Effector CD8-positive, alpha-beta T cell (primary cell): Measurements from ENCODE around the gene PACSIN2.

ENCODE experiments used
- DNase-seq: peaks from one replicate; lab custom pipeline; 2025; lab: John Stamatoyannopoulos, UW

Gene PACSIN2

GRCh38 chr22:42862045-42862734 lies 152.8 kb downstream of the PACSIN2 start:
- no peak for DNase-seq

- no peak for DNase-seq
Observed at GRCh38 chr22:42860968-42861367, 154.0 kb downstream of the PACSIN2 start.

- DNase-seq, result no peak
Observed at GRCh38 chr22:42857845-42858481, 157.0 kb downstream of the PACSIN2 start.

GRCh38 chr22:42856865-42857704 lies 157.9 kb downstream of the PACSIN2 start, which contains the start of gene ARFGAP3:
Gene ARFGAP3 (minus strand): TSS chr22:42857273. CDS start chr22:42857182, 91 bp downstream.
- DNase-seq, result peak; percentile 87

GRCh38 chr22:42856179-42856864 lies 158.6 kb downstream of the PACSIN2 start:
- peak; percentile 56 for DNase-seq

- DNase-seq, result no peak
Observed at GRCh38 chr22:42855721-42856120, 159.2 kb downstream of the PACSIN2 start.

- no peak for DNase-seq
Observed at GRCh38 chr22:42855211-42855610, 159.7 kb downstream of the PACSIN2 start.

GRCh38 chr22:42848941-42849550 lies 165.9 kb downstream of the PACSIN2 start:
- no peak for DNase-seq

GRCh38 chr22:42847110-42847509 lies 167.8 kb downstream of the PACSIN2 start:
- no peak for DNase-seq

GRCh38 chr22:42844756-42845155 lies 170.2 kb downstream of the PACSIN2 start:
- no peak for DNase-seq

GRCh38 chr22:42842658-42843370 lies 172.1 kb downstream of the PACSIN2 start:
- no peak for DNase-seq

- no peak for DNase-seq
Observed at GRCh38 chr22:42841444-42841843, 173.5 kb downstream of the PACSIN2 start.

GRCh38 chr22:42837556-42837955 lies 177.4 kb downstream of the PACSIN2 start:
- no peak for DNase-seq

GRCh38 chr22:42836026-42836425 lies 178.9 kb downstream of the PACSIN2 start:
- no peak for DNase-seq

GRCh38 chr22:42834177-42834949 lies 180.6 kb downstream of the PACSIN2 start:
- DNase-seq, result no peak

GRCh38 chr22:42833104-42833503 lies 181.8 kb downstream of the PACSIN2 start:
- no peak for DNase-seq

- no peak for DNase-seq
Observed at GRCh38 chr22:42831712-42832111, 183.2 kb downstream of the PACSIN2 start.

- DNase-seq, result no peak
Observed at GRCh38 chr22:42830161-42830560, 184.8 kb downstream of the PACSIN2 start.

GRCh38 chr22:42829302-42829701 lies 185.6 kb downstream of the PACSIN2 start:
- no peak for DNase-seq

- DNase-seq, result no peak
Observed at GRCh38 chr22:42825796-42826195, 189.2 kb downstream of the PACSIN2 start.
